HEK293 (cell line): ENCODE data around the gene MEI1.

ENCODE experiments used
- CTCF ChIA-PET: fragments of 350-600 bp; formaldehyde crosslinking; extraction: SDS; loops from one replicate; lab custom pipeline; 2021; ENCODE audit warnings: antibody characterized with exemption; lab: Yijun Ruan, JAX
- POLR2A ChIA-PET: fragments of 300-600 bp; formaldehyde crosslinking; extraction: SDS; loops from one replicate; lab custom pipeline; 2020; ENCODE audit warnings: antibody characterized with exemption, inconsistent platforms; lab: Yijun Ruan, JAX
- H3K27ac ChIP-seq: fragments of 200-500 bp; sonication (Bioruptor generic); 2 replicates; pipeline ENCODE4 v1.5.1; 2014; ENCODE audit warnings: low read depth, low read length, control low read depth, inconsistent platforms; ENCODE audit errors: extremely low read depth
- H3K36me3 ChIP-seq, 2 experiments: fragments of 200-500 bp in 1 of 2; sonication (Bioruptor generic) in 1 of 2; 1 replicate in 1 of 2; 2 replicates in 1 of 2; pipeline ENCODE4 v1.5.1; 2014 to 2017; ENCODE audit warnings: inconsistent platforms in 2 of 2, low read length in 2 of 2; ENCODE audit not compliant: control insufficient read depth in 2 of 2, insufficient read depth in 1 of 2
- H3K4me1 ChIP-seq: fragments of 200-500 bp; sonication (Bioruptor generic); 2 replicates; pipeline ENCODE4 v1.5.1; 2014; ENCODE audit warnings: mild to moderate bottlenecking, low read length, inconsistent platforms; ENCODE audit not compliant: control insufficient read depth, insufficient read depth
- H3K4me3 ChIP-seq: 2 replicates; pipeline ENCODE4 v1.5.1; 2011; ENCODE audit warnings: low read depth, mild to moderate bottlenecking, control low read depth, low read length, moderate library complexity
- H3K9me3 ChIP-seq: fragments of 200-500 bp; sonication (Bioruptor generic); 2 replicates; pipeline ENCODE4 v1.5.1; 2014; ENCODE audit warnings: low read depth, low read length, inconsistent platforms; ENCODE audit not compliant: control insufficient read depth, insufficient read depth
- GLI4 ChIP-seq: fragments of 450-650 bp; formaldehyde crosslinking; IDR thresholded peaks from 2 replicates; pipeline ENCODE4 v1.5.1; 2016; ENCODE audit warnings: missing biosample characterization, missing genetic modification characterization
- HOXA7 ChIP-seq: sonication (generic); formaldehyde crosslinking; IDR thresholded peaks from 2 replicates; pipeline ENCODE4 v1.8.1; 2022; ENCODE audit warnings: missing genetic modification reagents, borderline replicate concordance
- HOXC10 ChIP-seq: sonication (generic); formaldehyde crosslinking; IDR thresholded peaks from 2 replicates; pipeline ENCODE4 v1.8.1; 2023; ENCODE audit warnings: mild to moderate bottlenecking, missing genetic modification reagents
- MEIS1 ChIP-seq: sonication (generic); formaldehyde crosslinking; IDR thresholded peaks from 2 replicates; pipeline ENCODE4 v1.8.1; 2022; ENCODE audit warnings: missing genetic modification reagents, mild to moderate bottlenecking, borderline replicate concordance
- MZF1 ChIP-seq: fragments of 450-650 bp; formaldehyde crosslinking; IDR thresholded peaks from 2 replicates; pipeline ENCODE4 v1.5.1; 2017; ENCODE audit warnings: missing biosample characterization, missing genetic modification characterization, borderline replicate concordance
- SCRT1 ChIP-seq: fragments of 450-650 bp; formaldehyde crosslinking; IDR thresholded peaks from 2 replicates; pipeline ENCODE4 v1.5.1; 2016; ENCODE audit warnings: missing biosample characterization, missing genetic modification characterization, borderline replicate concordance
- SP7 ChIP-seq: fragments of 450-650 bp; formaldehyde crosslinking; IDR thresholded peaks from 2 replicates; pipeline ENCODE4 v1.5.1; 2016; ENCODE audit warnings: missing biosample characterization, missing genetic modification characterization
- TRIM28 ChIP-seq: IDR thresholded peaks from 2 replicates; pipeline ENCODE4 v1.6.1; 2011; ENCODE audit warnings: low read length, control low read depth, borderline replicate concordance
- YY1 ChIP-seq: fragments of 450-650 bp; formaldehyde crosslinking; IDR thresholded peaks from 2 replicates; pipeline ENCODE4 v1.5.1; 2018; ENCODE audit warnings: missing biosample characterization, missing genetic modification characterization
- YY2 ChIP-seq: fragments of 450-650 bp; formaldehyde crosslinking; IDR thresholded peaks from 2 replicates; pipeline ENCODE4 v1.5.1; 2016; ENCODE audit warnings: missing biosample characterization, missing genetic modification characterization
- ZBTB7A ChIP-seq: fragments of 450-650 bp; formaldehyde crosslinking; IDR thresholded peaks from 2 replicates; pipeline ENCODE4 v1.5.1; 2016; ENCODE audit warnings: low read depth, missing biosample characterization, missing genetic modification characterization
- ZFP37 ChIP-seq: fragments of 450-650 bp; formaldehyde crosslinking; IDR thresholded peaks from 2 replicates; pipeline ENCODE4 v1.5.1; 2016; ENCODE audit warnings: missing biosample characterization, missing genetic modification characterization
- ZNF132 ChIP-seq: fragments of 450-650 bp; formaldehyde crosslinking; IDR thresholded peaks from 2 replicates; pipeline ENCODE4 v1.5.1; 2017; ENCODE audit warnings: missing biosample characterization, missing genetic modification characterization, borderline replicate concordance
- ZNF146 ChIP-seq: fragments of 450-650 bp; formaldehyde crosslinking; IDR thresholded peaks from 2 replicates; pipeline ENCODE4 v1.5.1; 2016; ENCODE audit warnings: missing biosample characterization, missing genetic modification characterization
- ZNF19 ChIP-seq: fragments of 450-650 bp; formaldehyde crosslinking; IDR thresholded peaks from 2 replicates; pipeline ENCODE4; 2016; ENCODE audit warnings: missing biosample characterization, missing genetic modification characterization, low read depth
- ZNF223 ChIP-seq: fragments of 450-650 bp; formaldehyde crosslinking; IDR thresholded peaks from 2 replicates; pipeline ENCODE4 v1.5.1; 2016; ENCODE audit warnings: missing biosample characterization, missing genetic modification characterization
- ZNF266 ChIP-seq: fragments of 450-650 bp; formaldehyde crosslinking; IDR thresholded peaks from 2 replicates; pipeline ENCODE4 v1.5.1; 2016; ENCODE audit warnings: missing biosample characterization, missing genetic modification characterization, low read depth
- ZNF514 ChIP-seq: fragments of 450-650 bp; formaldehyde crosslinking; IDR thresholded peaks from 2 replicates; pipeline ENCODE4 v1.5.1; 2016; ENCODE audit warnings: missing biosample characterization, missing genetic modification characterization
- ZNF555 ChIP-seq: fragments of 450-650 bp; formaldehyde crosslinking; conservative IDR thresholded peaks from 2 replicates; pipeline ENCODE4 v1.5.1; 2017; ENCODE audit warnings: missing biosample characterization, mild to moderate bottlenecking, missing genetic modification characterization, inconsistent platforms
- ZNF585B ChIP-seq: fragments of 450-650 bp; formaldehyde crosslinking; IDR thresholded peaks from 2 replicates; pipeline ENCODE4 v1.5.1; 2016; ENCODE audit warnings: missing biosample characterization, missing genetic modification characterization
- ZNF600 ChIP-seq: fragments of 450-650 bp; formaldehyde crosslinking; IDR thresholded peaks from 2 replicates; pipeline ENCODE4 v1.5.1; 2016; ENCODE audit warnings: missing biosample characterization, missing genetic modification characterization
- ZNF624 ChIP-seq: fragments of 450-650 bp; formaldehyde crosslinking; IDR thresholded peaks from 2 replicates; pipeline ENCODE4 v1.5.1; 2017; ENCODE audit warnings: missing biosample characterization, missing genetic modification characterization
- ZNF677 ChIP-seq: fragments of 450-650 bp; IDR thresholded peaks from 2 replicates; pipeline ENCODE4 v1.5.0; 2018; ENCODE audit warnings: missing biosample characterization, mild to moderate bottlenecking, missing genetic modification characterization, moderate library complexity
- ZNF792 ChIP-seq: fragments of 450-650 bp; formaldehyde crosslinking; IDR thresholded peaks from 2 replicates; pipeline ENCODE4 v1.5.1; 2016; ENCODE audit warnings: missing biosample characterization, missing genetic modification characterization
- ZNF830 ChIP-seq: fragments of 450-650 bp; IDR thresholded peaks from 2 replicates; pipeline ENCODE4 v1.5.0; 2018; ENCODE audit warnings: missing biosample characterization, missing genetic modification characterization, low read depth, mild to moderate bottlenecking, moderate library complexity
- TF ChIP-seq, protein P1 (sequence below): fragments of 450-650 bp; formaldehyde crosslinking; IDR thresholded peaks from 2 replicates; pipeline ENCODE4; 2016; ENCODE audit warnings: missing biosample characterization, missing genetic modification characterization
- TF ChIP-seq, protein P2 (sequence below): fragments of 450-650 bp; formaldehyde crosslinking; IDR thresholded peaks from 2 replicates; pipeline ENCODE4 v1.5.1; 2016; ENCODE audit warnings: missing biosample characterization, missing genetic modification characterization
- TF ChIP-seq, protein P3 (sequence below): fragments of 450-650 bp; formaldehyde crosslinking; IDR thresholded peaks from 2 replicates; pipeline ENCODE4 v1.5.1; 2016; ENCODE audit warnings: missing biosample characterization, missing genetic modification characterization, borderline replicate concordance
- TF ChIP-seq, protein P4 (sequence below): fragments of 450-650 bp; formaldehyde crosslinking; IDR thresholded peaks from 2 replicates; pipeline ENCODE4 v1.5.1; 2017; ENCODE audit warnings: missing biosample characterization, missing genetic modification characterization

Gene MEI1

DNA sequence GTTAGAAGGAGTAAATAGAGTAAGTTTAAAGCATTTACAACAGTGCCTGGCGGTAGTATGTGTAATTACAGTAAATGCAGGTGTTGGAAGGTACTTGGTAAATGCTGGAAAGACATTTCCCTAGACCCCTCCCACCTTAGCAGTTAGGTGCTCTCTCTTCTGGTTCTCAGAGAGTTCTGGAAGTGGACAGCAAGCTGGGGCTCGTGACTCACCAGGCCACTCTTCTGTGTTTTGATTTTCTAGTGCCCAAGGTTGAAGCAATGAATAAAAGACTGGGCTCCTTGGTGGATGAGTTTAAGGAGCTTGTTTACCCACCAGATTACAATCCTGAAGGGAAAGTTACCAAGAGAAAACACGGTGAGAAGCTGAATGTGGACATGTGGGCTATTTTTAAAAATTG lies 38.2 kb upstream of the MEI1 start:
- Histone ChIP-seq H3K4me1 (no peaks in the 10 kb centered on the region), H3K27ac (no peak overlapping the region; the same call in 1 of the 2 replicates), H3K36me3 (peaks cover 64 to 94% of the 10 kb centered on the region in 2 experiments), H3K9me3 (no peaks in the 10 kb centered on the region), H3K4me3 (no peak overlapping the region)
- ChIA-PET POLR2A (interaction anchor here (1.2 to 1.4 kb wide), 2 partner anchors 38 to 40 kb away, joined by 3 read pairs; partner anchors contain the start of gene XRCC6), CTCF (no interaction called here)
- TF ChIP-seq ZFP37 (tag by site-specific recombination): no peak
- TF ChIP-seq ZNF677 (tag by site-specific recombination): no peak
- TF ChIP-seq, protein P1, sequence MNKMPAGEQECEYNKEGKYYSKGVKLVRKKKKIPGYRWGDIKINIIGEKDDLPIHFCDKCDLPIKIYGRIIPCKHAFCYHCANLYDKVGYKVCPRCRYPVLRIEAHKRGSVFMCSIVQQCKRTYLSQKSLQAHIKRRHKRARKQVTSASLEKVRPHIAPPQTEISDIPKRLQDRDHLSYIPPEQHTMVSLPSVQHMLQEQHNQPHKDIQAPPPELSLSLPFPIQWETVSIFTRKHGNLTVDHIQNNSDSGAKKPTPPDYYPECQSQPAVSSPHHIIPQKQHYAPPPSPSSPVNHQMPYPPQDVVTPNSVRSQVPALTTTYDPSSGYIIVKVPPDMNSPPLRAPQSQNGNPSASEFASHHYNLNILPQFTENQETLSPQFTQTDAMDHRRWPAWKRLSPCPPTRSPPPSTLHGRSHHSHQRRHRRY (tag by site-specific recombination): no peak
- no peak for TF ChIP-seq ZNF830 (tag by site-specific recombination)
- TF ChIP-seq, protein P2, sequence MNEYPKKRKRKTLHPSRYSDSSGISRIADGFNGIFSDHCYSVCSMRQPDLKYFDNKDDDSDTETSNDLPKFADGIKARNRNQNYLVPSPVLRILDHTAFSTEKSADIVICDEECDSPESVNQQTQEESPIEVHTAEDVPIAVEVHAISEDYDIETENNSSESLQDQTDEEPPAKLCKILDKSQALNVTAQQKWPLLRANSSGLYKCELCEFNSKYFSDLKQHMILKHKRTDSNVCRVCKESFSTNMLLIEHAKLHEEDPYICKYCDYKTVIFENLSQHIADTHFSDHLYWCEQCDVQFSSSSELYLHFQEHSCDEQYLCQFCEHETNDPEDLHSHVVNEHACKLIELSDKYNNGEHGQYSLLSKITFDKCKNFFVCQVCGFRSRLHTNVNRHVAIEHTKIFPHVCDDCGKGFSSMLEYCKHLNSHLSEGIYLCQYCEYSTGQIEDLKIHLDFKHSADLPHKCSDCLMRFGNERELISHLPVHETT (tag by site-specific recombination): no peak
- no peak for TF ChIP-seq YY1 (tag by site-specific recombination)
- TF ChIP-seq SCRT1 (tag by site-specific recombination): no peak
- TF ChIP-seq ZNF792: no peak
- no peak for TF ChIP-seq ZNF223
- no peak for TF ChIP-seq YY2 (tag by site-specific recombination)
- TF ChIP-seq, protein P3, sequence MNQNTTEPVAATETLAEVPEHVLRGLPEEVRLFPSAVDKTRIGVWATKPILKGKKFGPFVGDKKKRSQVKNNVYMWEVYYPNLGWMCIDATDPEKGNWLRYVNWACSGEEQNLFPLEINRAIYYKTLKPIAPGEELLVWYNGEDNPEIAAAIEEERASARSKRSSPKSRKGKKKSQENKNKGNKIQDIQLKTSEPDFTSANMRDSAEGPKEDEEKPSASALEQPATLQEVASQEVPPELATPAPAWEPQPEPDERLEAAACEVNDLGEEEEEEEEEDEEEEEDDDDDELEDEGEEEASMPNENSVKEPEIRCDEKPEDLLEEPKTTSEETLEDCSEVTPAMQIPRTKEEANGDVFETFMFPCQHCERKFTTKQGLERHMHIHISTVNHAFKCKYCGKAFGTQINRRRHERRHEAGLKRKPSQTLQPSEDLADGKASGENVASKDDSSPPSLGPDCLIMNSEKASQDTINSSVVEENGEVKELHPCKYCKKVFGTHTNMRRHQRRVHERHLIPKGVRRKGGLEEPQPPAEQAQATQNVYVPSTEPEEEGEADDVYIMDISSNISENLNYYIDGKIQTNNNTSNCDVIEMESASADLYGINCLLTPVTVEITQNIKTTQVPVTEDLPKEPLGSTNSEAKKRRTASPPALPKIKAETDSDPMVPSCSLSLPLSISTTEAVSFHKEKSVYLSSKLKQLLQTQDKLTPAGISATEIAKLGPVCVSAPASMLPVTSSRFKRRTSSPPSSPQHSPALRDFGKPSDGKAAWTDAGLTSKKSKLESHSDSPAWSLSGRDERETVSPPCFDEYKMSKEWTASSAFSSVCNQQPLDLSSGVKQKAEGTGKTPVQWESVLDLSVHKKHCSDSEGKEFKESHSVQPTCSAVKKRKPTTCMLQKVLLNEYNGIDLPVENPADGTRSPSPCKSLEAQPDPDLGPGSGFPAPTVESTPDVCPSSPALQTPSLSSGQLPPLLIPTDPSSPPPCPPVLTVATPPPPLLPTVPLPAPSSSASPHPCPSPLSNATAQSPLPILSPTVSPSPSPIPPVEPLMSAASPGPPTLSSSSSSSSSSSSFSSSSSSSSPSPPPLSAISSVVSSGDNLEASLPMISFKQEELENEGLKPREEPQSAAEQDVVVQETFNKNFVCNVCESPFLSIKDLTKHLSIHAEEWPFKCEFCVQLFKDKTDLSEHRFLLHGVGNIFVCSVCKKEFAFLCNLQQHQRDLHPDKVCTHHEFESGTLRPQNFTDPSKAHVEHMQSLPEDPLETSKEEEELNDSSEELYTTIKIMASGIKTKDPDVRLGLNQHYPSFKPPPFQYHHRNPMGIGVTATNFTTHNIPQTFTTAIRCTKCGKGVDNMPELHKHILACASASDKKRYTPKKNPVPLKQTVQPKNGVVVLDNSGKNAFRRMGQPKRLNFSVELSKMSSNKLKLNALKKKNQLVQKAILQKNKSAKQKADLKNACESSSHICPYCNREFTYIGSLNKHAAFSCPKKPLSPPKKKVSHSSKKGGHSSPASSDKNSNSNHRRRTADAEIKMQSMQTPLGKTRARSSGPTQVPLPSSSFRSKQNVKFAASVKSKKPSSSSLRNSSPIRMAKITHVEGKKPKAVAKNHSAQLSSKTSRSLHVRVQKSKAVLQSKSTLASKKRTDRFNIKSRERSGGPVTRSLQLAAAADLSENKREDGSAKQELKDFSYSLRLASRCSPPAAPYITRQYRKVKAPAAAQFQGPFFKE (tag by site-specific recombination): no peak
- TF ChIP-seq TRIM28: no peak
- no peak for TF ChIP-seq ZNF132
- TF ChIP-seq ZBTB7A (tag by site-specific recombination): no peak
- TF ChIP-seq ZNF624: no peak
- no peak for TF ChIP-seq ZNF19 (tag by site-specific recombination)
- no peak for TF ChIP-seq HOXA7 (CRISPR knock-in tag)

DNA sequence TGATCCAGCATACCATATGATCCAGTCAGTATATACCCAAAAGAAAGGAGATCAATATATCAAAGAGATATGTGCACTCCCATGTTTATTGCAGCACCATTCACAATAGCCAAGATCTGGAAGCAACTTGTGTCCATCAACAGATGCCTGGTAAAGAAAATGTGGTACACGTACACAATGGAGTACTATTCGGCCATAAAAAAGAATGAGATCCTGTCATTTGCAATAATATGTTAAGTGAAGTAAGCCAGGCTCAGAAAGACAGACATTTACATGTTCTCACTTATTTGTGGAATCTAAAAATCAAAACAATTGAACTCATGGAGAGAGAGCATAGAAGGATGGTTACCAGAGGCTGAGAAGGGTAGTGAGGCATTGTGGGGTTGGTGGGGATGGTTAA lies 37.6 kb upstream of the MEI1 start:
- Histone ChIP-seq H3K4me1 (no peaks in the 10 kb centered on the region), H3K36me3 (peaks cover 58 to 87% of the 10 kb centered on the region in 2 experiments), H3K27ac (no peak overlapping the region), H3K9me3 (no peaks in the 10 kb centered on the region), H3K4me3 (no peak overlapping the region)
- ChIA-PET POLR2A (interaction anchor here (1.4 kb wide), 1 partner anchor 41 kb away, joined by 3 read pairs; the partner anchor contains the start of gene XRCC6), CTCF (interaction anchor here (0.6 kb wide), 1 partner anchor 34 kb away, joined by 3 read pairs; no protein-coding TSS in a partner anchor)
- TF ChIP-seq TRIM28: no peak
- TF ChIP-seq ZNF514: no peak
- peak; percentile 36; the same call in 1 of the 2 replicates for TF ChIP-seq MZF1
- no peak for TF ChIP-seq MEIS1 (CRISPR knock-in tag)
- TF ChIP-seq ZNF555 (tag by site-specific recombination): no peak
- no peak for TF ChIP-seq ZNF266 (tag by site-specific recombination)
- TF ChIP-seq, protein P4, sequence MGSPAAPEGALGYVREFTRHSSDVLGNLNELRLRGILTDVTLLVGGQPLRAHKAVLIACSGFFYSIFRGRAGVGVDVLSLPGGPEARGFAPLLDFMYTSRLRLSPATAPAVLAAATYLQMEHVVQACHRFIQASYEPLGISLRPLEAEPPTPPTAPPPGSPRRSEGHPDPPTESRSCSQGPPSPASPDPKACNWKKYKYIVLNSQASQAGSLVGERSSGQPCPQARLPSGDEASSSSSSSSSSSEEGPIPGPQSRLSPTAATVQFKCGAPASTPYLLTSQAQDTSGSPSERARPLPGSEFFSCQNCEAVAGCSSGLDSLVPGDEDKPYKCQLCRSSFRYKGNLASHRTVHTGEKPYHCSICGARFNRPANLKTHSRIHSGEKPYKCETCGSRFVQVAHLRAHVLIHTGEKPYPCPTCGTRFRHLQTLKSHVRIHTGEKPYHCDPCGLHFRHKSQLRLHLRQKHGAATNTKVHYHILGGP (tag by site-specific recombination): no peak
- no peak for TF ChIP-seq SP7 (tag by site-specific recombination)
- TF ChIP-seq ZNF600 (tag by site-specific recombination): no peak
- peak; percentile 95 for TF ChIP-seq ZNF146 (tag by site-specific recombination)
- TF ChIP-seq ZNF585B: no peak
- TF ChIP-seq GLI4: no peak
- TF ChIP-seq HOXC10 (CRISPR knock-in tag): no peak
